ENCODE measurements around the gene TRIP10. TPM values are rescaled to one million over a fixed set of nuclear protein-coding genes. Genes with fewer than 3 reads are reported as not detected.

Gene TRIP10
- total RNA-seq, 1 experiment from 2014 or later: 96.6 TPM

GRCh38 chr19:6709549-6709948 lies 29.9 kb upstream of the TRIP10 start:
- no peak overlapping the region for H3K27ac ChIP-seq (ENCODE audit: low read length)
- H3K4me1 ChIP-seq (ENCODE audit: insufficient read depth, low read length): no peaks in the 10 kb centered on the region
- DNase-seq (no peak), ATAC-seq (no peak)
- no peak overlapping the region for H3K4me2 ChIP-seq (ENCODE audit: low read length)
- peaks cover 22% of the 10 kb centered on the region for H3K27me3 ChIP-seq (ENCODE audit: low read length)
- H3K4me3 ChIP-seq (ENCODE audit: low read length): no peak overlapping the region
- TF ChIP-seq EZH2phosphoT487 (IDR thresholded peaks at IDR 0.05; ENCODE audit: borderline replicate concordance, low read length): no peak
- no peak for TF ChIP-seq CTCF (conservative IDR thresholded peaks at IDR 0.05; ENCODE audit: low read depth, low read length)
- no peak for TF ChIP-seq EZH2 (IDR thresholded peaks at IDR 0.05; ENCODE audit: low read length, unreplicated experiment)
- CTCF ChIA-PET: no interaction called here
- intact Hi-C loops (cut with micrococcal nuclease): no loop called here
- H3K9me2 ChIP-seq (replicated peaks; ENCODE audit: low read length): no peaks in the 10 kb centered on the region
- no peaks in the 10 kb centered on the region for H3F3A ChIP-seq (ENCODE audit: low read length, unreplicated experiment)
- no peaks in the 10 kb centered on the region for H3K9me3 ChIP-seq (ENCODE audit: low read length)
- H3K36me3 ChIP-seq (ENCODE audit: low read depth, low read length): no peaks in the 10 kb centered on the region
- H3K9ac ChIP-seq (ENCODE audit: low read length): no peak overlapping the region
- POLR2A ChIA-PET (ENCODE audit: unreplicated experiment): no interaction called here
- H2AFZ ChIP-seq (ENCODE audit: low read length): no peak overlapping the region
- H3K79me2 ChIP-seq (ENCODE audit: low read length): no peaks in the 10 kb centered on the region
- H4K20me1 ChIP-seq (ENCODE audit: low read length): no peaks in the 10 kb centered on the region
- BruUV-seq (replicated peaks): no TSS peak

DNA sequence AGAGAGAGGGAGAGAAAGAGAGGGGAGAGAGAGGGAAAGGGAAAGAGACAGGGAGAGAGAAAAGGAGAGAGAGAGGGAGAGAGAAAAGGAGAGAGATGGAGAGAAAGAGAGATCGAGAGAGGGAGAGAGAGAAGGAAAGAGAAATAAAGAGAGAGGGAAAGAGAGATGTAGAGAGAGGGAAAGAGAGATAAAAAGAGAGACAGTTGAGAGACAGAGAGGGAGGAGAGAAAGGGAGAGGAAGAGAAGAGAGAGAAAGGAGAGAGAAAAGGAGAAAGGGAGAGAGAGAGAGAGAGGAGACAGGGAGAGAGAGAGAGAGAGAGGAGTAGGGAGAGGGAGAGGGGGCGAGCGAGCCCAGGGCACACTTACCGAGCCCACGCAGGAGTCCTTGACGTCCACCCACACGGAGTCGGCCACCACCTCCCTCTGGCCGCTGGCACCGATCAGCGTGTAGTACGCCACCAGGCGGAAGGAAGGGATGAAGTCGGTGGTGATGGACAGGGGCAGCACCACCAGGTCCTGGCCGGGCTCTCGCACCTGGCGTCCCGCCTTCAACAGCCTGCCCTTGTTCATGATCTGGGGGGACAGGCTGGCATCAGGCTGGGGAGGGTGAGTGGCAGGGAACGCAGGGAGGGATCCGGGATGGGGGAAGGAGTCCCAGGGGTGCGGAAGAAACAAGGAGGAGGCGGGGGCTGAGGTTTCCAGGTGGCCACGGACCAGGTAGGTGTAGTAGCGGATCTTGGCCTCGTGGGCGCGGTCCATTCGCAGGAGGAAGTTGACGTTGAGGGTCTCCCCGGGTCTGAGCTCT lies 29.0 kb upstream of the TRIP10 start:
- Histone ChIP-seq H3K27me3 (ENCODE audit: low read length) (peaks cover 22% of the 10 kb centered on the region), H3K36me3 (ENCODE audit: low read depth, low read length) (no peaks in the 10 kb centered on the region), H3K4me2 (ENCODE audit: low read length) (no peak overlapping the region), H3K4me1 (ENCODE audit: insufficient read depth, low read length) (no peaks in the 10 kb centered on the region), H3F3A (ENCODE audit: low read length, unreplicated experiment) (no peaks in the 10 kb centered on the region), H3K9me3 (ENCODE audit: low read length) (no peaks in the 10 kb centered on the region), H3K9me2 (replicated peaks; ENCODE audit: low read length) (no peaks in the 10 kb centered on the region), H2AFZ (ENCODE audit: low read length) (no peak overlapping the region), H3K79me2 (ENCODE audit: low read length) (no peaks in the 10 kb centered on the region), H3K9ac (ENCODE audit: low read length) (no peak overlapping the region), H3K4me3 (ENCODE audit: low read length) (no peak overlapping the region), H4K20me1 (ENCODE audit: low read length) (no peaks in the 10 kb centered on the region), H3K27ac (ENCODE audit: low read length) (no peak overlapping the region)
- intact Hi-C loops (cut with micrococcal nuclease): no loop called here
- POLR2A ChIA-PET (ENCODE audit: unreplicated experiment): no interaction called here
- CTCF ChIA-PET: no interaction called here
- TF ChIP-seq EZH2 (IDR thresholded peaks at IDR 0.05; ENCODE audit: low read length, unreplicated experiment) (no peak), CTCF (conservative IDR thresholded peaks at IDR 0.05; ENCODE audit: low read depth, low read length) (peak; percentile 51)
- DNase-seq: peak; percentile 40
- ATAC-seq: peak; percentile 48; the same call in 1 of the 2 replicates
- BruUV-seq (replicated peaks): no TSS peak

DNA sequence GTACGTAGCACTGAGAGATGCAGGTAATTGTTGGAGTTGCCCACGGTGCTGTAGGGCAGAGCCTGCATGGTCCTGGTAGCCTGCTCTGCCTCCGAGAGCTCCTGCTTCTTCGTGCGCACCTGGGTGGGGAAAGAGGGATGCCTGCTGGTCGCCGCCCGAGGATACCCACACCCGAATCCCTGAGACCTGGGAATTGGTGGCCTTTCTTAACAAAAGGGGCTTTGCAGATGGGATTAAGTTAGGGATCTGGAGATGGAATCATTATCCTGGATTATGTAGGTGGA lies 28.5 kb upstream of the TRIP10 start:
- DNase-seq (no peak), ATAC-seq (no peak; the same call in 1 of the 2 replicates)
- Histone ChIP-seq H3K36me3 (ENCODE audit: low read depth, low read length) (no peaks in the 10 kb centered on the region), H3K9me2 (replicated peaks; ENCODE audit: low read length) (no peaks in the 10 kb centered on the region), H3K27me3 (ENCODE audit: low read length) (peaks cover 22% of the 10 kb centered on the region), H3K4me2 (ENCODE audit: low read length) (no peak overlapping the region), H3K4me3 (ENCODE audit: low read length) (no peak overlapping the region), H4K20me1 (ENCODE audit: low read length) (no peaks in the 10 kb centered on the region), H3K9ac (ENCODE audit: low read length) (no peak overlapping the region), H2AFZ (ENCODE audit: low read length) (no peak overlapping the region), H3K27ac (ENCODE audit: low read length) (no peak overlapping the region), H3K9me3 (ENCODE audit: low read length) (no peaks in the 10 kb centered on the region), H3K79me2 (ENCODE audit: low read length) (no peaks in the 10 kb centered on the region), H3F3A (ENCODE audit: low read length, unreplicated experiment) (no peaks in the 10 kb centered on the region), H3K4me1 (ENCODE audit: insufficient read depth, low read length) (no peaks in the 10 kb centered on the region)
- intact Hi-C loops (cut with micrococcal nuclease): no loop called here
- ChIA-PET CTCF (no interaction called here), POLR2A (ENCODE audit: unreplicated experiment) (no interaction called here)
- TF ChIP-seq EZH2 (IDR thresholded peaks at IDR 0.05; ENCODE audit: low read length, unreplicated experiment): no peak
- no peak for TF ChIP-seq CTCF (conservative IDR thresholded peaks at IDR 0.05; ENCODE audit: low read depth, low read length)
- no peak for TF ChIP-seq EZH2phosphoT487 (IDR thresholded peaks at IDR 0.05; ENCODE audit: borderline replicate concordance, low read length)
- no TSS peak for BruUV-seq (replicated peaks)
